ENCODE results near the gene BRF1. TPM values are rescaled to one million over a fixed set of nuclear protein-coding genes. Genes with fewer than 3 reads are reported as not detected.

BRF1 gene
- total RNA-seq, 4 donors from 2014 or later = 22.2 to 37.9 (median 26.2) TPM

- intact Hi-C loops (cut with DNase I) = no loop called here
- peak overlapping the region in 1 of 4 donors; percentile 34 for H3K27ac ChIP-seq
- peaks cover 0 to 82% (median 0%) of the 10 kb centered on the region in 4 donors for H3K27me3 ChIP-seq
- TF ChIP-seq POLR2A (IDR thresholded peaks at IDR 0.05) = no peak
- no peak for TF ChIP-seq CTCF (IDR thresholded peaks at IDR 0.05)
- no peaks in the 10 kb centered on the region for H3K36me3 ChIP-seq
- H3K9me3 ChIP-seq = no peaks in the 10 kb centered on the region
- peaks cover 51 to 73% (median 56%) of the 10 kb centered on the region in 3 donors for H3K4me1 ChIP-seq
- DNase-seq = no peak
- WGBS, 2 donors = 40% methylated on average over 1 of the region's 19 CpGs; no CpG with 5 or more reads in 1 of the 2 donors
- H3K4me3 ChIP-seq = no peak overlapping the region
Observed at GRCh38 chr14:105171004-105171673, 129.7 kb downstream of the BRF1 start.

- WGBS, 2 donors = 90 to 100% methylated on average over 3 to 9 of the region's 22 CpGs
- H3K4me3 ChIP-seq = no peak overlapping the region
- no peaks in the 10 kb centered on the region for H3K36me3 ChIP-seq
- TF ChIP-seq POLR2A (IDR thresholded peaks at IDR 0.05) = no peak
- H3K27me3 ChIP-seq = peaks cover 0 to 93% (median 0%) of the 10 kb centered on the region in 4 donors
- intact Hi-C loops (cut with DNase I) = loop anchor here (5.0 kb wide), 1 partner anchor 78 kb away; no protein-coding TSS in a partner anchor
- peak overlapping the region in 1 of 4 donors; percentile 17 for H3K27ac ChIP-seq
- H3K4me1 ChIP-seq = peaks cover 49 to 73% (median 58%) of the 10 kb centered on the region in 3 donors
- no peaks in the 10 kb centered on the region for H3K9me3 ChIP-seq
- DNase-seq = no peak
Observed at GRCh38 chr14:105169776-105170655, 130.8 kb downstream of the BRF1 start.

- Histone ChIP-seq H3K4me1 (peaks cover 43 to 73% (median 56%) of the 10 kb centered on the region in 3 donors), H3K36me3 (no peaks in the 10 kb centered on the region), H3K27me3 (peaks cover 0 to 96% (median 0%) of the 10 kb centered on the region in 4 donors), H3K27ac (peak overlapping the region in 3 of 4 donors; percentile 1 to 61 (median 57)), H3K4me3 (peak overlapping the region; percentile 18 to 65 (median 36)), H3K9me3 (no peaks in the 10 kb centered on the region)
- TF ChIP-seq CTCF (IDR thresholded peaks at IDR 0.05) (peak in 5 of 6 experiments; percentile 13 to 53 (median 46)), POLR2A (IDR thresholded peaks at IDR 0.05) (no peak)
- WGBS, 2 donors = 0% methylated on average over 2 of the region's 54 CpGs; no CpG with 5 or more reads in 1 of the 2 donors
- no peak for DNase-seq
- intact Hi-C loops (cut with DNase I) = loop anchor here (5.0 kb wide), 1 partner anchor 77 kb away; no protein-coding TSS in a partner anchor
Observed at GRCh38 chr14:105168979-105169507, 131.8 kb downstream of the BRF1 start.

GRCh38 chr14:105168496-105168978 is 132.3 kb downstream of the BRF1 start, which contains the start of gene JAG2:
JAG2 (minus strand) TSS chr14:105168776; CDS start chr14:105168420, 356 bp downstream.
- no peaks in the 10 kb centered on the region for H3K36me3 ChIP-seq
- no CpG with 5 or more reads among the region's 84 CpGs for WGBS, 2 donors
- H3K27ac ChIP-seq = peak within 1 kb of the TSS; percentile 20 to 78 (median 71)
- H3K27me3 ChIP-seq = peaks cover 0 to 96% (median 0%) of the 10 kb centered on the region in 4 donors
- intact Hi-C loops (cut with DNase I) = loop anchor here (5.0 kb wide), 1 partner anchor 76 kb away; no protein-coding TSS in a partner anchor
- H3K9me3 ChIP-seq = no peaks in the 10 kb centered on the region
- DNase-seq = no peak
- TF ChIP-seq CTCF (IDR thresholded peaks at IDR 0.05) (no peak), POLR2A (IDR thresholded peaks at IDR 0.05) (no peak)
- peak within 1 kb of the TSS; percentile 36 to 75 (median 47) for H3K4me3 ChIP-seq
- peaks cover 42 to 73% (median 56%) of the 10 kb centered on the region in 3 donors for H3K4me1 ChIP-seq

- no CpG with 5 or more reads among the region's 46 CpGs for WGBS, 2 donors
- Histone ChIP-seq H3K4me1 (peaks cover 42 to 78% (median 56%) of the 10 kb centered on the region in 3 donors), H3K9me3 (no peaks in the 10 kb centered on the region), H3K27me3 (peaks cover 0 to 94% (median 0%) of the 10 kb centered on the region in 4 donors), H3K36me3 (no peaks in the 10 kb centered on the region), H3K27ac (peak overlapping the region; percentile 20 to 78 (median 71)), H3K4me3 (peak overlapping the region; percentile 36 to 75 (median 47))
- DNase-seq = no peak
- TF ChIP-seq CTCF (IDR thresholded peaks at IDR 0.05) = no peak
- no peak for TF ChIP-seq POLR2A (IDR thresholded peaks at IDR 0.05)
- intact Hi-C loops (cut with DNase I) = loop anchor here (5.0 kb wide), 1 partner anchor 76 kb away; no protein-coding TSS in a partner anchor
Observed at GRCh38 chr14:105168093-105168420, 132.7 kb downstream of the BRF1 start.

All from esophagus squamous epithelium (tissue), 5 donors.